Activated CD8-positive, alpha-beta memory T cell treated with anti-CD3 and anti-CD28 coated beads, Interleukin-2, amount 50 U/mL, for 48 hours (primary cell): ENCODE measurements around the gene P2RX2.

Experiments used
- DNase-seq: peaks from one replicate; pipeline ENCODE4 v3.0.0-alpha.2; 2020

The P2RX2 gene

DNA sequence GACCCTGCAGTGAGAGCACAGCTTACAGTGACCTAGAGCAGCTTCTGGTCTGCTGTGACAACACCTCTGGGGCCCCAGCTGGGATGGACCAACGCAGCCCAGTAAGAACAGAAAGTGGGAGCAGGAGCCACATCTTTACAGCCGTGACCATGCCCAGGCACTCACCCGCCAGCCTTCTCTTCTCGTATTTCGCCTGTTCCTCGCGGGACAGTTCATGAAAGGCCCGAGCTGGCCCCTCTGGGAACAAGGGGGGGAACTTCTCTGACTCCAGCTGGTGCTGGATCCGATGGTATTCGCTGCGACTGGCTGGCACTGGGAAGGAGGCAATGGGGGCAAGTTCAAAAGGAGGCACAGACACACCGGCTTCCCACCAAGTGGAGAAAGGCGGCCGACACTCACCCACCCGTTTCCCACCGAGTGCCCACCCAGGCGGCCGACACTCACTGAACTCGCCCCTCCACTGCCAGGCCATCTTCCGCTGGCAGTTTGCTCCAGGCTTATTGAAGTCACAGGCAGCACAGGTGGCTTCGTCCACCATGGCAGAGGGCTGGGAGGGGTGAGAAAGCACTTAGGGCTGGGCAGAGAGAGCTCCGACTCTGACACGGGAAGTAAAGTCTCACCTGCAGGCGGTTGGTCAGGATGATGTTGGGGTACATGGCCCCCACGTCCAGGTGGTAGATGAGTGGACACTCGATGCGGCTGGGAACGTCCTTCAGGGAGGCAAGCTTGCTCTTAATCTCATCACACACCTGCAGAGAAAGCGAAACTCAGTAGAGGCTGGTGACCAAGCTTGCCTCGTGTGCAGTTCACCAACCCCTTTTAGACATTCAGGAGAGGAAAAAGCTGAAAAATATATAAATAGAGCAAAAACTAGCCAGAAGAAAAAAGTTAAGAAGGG lies 49.9 kb downstream of the P2RX2 start:
- no peak for DNase-seq

DNA sequence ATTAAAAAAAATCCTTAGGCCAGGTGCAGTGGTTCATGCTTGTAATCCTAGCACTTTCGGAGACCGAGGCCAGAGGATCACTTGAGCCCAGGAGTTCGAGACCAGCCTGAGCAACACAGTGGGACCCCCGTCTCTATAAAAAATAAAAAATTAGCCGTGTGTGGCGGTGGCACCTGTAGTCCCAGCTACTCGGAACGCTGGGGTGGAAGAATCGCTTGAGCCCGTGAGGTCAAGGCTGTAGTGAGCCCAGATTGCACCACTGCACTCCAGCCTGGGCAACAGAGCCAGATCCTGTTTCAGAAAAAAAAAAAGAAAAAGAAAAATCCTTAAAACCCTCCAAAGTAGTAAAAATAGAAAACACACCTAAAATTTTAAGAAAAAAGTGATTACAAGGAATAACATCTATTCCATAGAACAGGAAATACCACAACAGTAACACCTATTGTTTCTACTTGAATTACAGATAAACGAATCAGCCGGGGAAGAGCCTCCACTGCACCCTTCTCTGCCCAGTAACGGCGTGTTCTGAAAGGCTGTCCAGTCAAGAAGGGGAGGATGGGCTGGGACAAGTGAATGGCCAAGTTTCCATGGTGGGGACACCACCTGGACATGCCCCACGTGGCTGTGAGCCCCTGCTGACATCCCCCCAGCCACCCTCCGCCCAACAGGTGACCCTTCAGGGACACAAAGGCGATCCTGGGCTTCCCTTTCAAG lies 50.7 kb downstream of the P2RX2 start:
- no peak for DNase-seq
